GM12878 (cell line): ENCODE measurements around the gene TACR1. TPM values are rescaled to one million over a fixed set of nuclear protein-coding genes. Genes with fewer than 3 reads are reported as not detected.

Experiments
- ATAC-seq: fragments of 200-7000 bp; cut with Tn5 transposase; 3 replicates; pipeline ENCODE4 v1.9.1; 2020; ENCODE audit warnings: mild to moderate bottlenecking, moderate library complexity
- BruUV-seq: library from RNA; stranded (reverse); fragments of 400-500 nt; replicated peaks from 2 replicates; lab custom pipeline; 2021; lab: Mats Ljungman, UMichigan
- CTCF ChIA-PET: fragments of 300-600 bp; sonication (Branson Sonifier 250); formaldehyde crosslinking; extraction: SDS; loops from one replicate; lab custom pipeline; 2021; ENCODE audit warnings: inconsistent platforms; lab: Yijun Ruan, JAX
- POLR2A ChIA-PET: fragments of 350-600 bp; formaldehyde crosslinking; extraction: SDS; loops from one replicate; lab custom pipeline; 2021; ENCODE audit warnings: inconsistent platforms; lab: Charles Lee
- RAD21 ChIA-PET: fragments of 300-600 bp; sonication (Branson Sonifier 250); formaldehyde crosslinking; loops from one replicate; lab custom pipeline; 2023; ENCODE audit warnings: antibody characterized with exemption; ENCODE audit not compliant: unreplicated experiment; lab: Charles Lee
- SMC1A ChIA-PET: fragments of 300-600 bp; sonication (Branson Sonifier 250); formaldehyde crosslinking; loops from one replicate; lab custom pipeline; 2023; ENCODE audit not compliant: unreplicated experiment, uncharacterized antibody; lab: Charles Lee
- DNase-seq: peaks from one replicate; pipeline ENCODE4 v3.0.0-alpha.2; 2011; ENCODE audit warnings: low read depth, low spot score
- FAIRE-seq: peaks from 3 replicates; lab custom pipeline; 2011; peaks lifted over from hg19 to GRCh38; lab: Jason Lieb, UNC
- H2AFZ ChIP-seq: 2 replicates; pipeline ENCODE4 v1.6.0; 2011; ENCODE audit warnings: low read depth, low read length, control low read depth; ENCODE audit not compliant: control insufficient read depth
- H3K27ac ChIP-seq: 2 replicates; pipeline ENCODE4 v1.5.1; 2011; ENCODE audit warnings: control low read depth; ENCODE audit not compliant: control insufficient read depth, insufficient read depth
- H3K27me3 ChIP-seq, 2 experiments: replicated peaks in 1 of 2; 2 replicates each; pipeline versions ENCODE4 v1.6.0 to v1.6.1; 2011; ENCODE audit warnings: low read length in 1 of 2; ENCODE audit not compliant: control insufficient read depth in 2 of 2, insufficient read depth in 2 of 2
- H3K36me3 ChIP-seq, 2 experiments: 2 replicates each; pipeline ENCODE4 v1.5.1; 2011; ENCODE audit warnings: low read length in 1 of 2; ENCODE audit not compliant: control insufficient read depth in 2 of 2, insufficient read depth in 2 of 2
- H3K4me1 ChIP-seq: 2 replicates; pipeline ENCODE4 v1.6.1; 2011; ENCODE audit warnings: mild to moderate bottlenecking, low read length, moderate library complexity, mixed read lengths; ENCODE audit not compliant: control insufficient read depth, insufficient read depth
- H3K4me2 ChIP-seq: 2 replicates; pipeline ENCODE4 v1.6.0; 2011; ENCODE audit warnings: control low read depth; ENCODE audit not compliant: control insufficient read depth, insufficient read depth
- H3K4me3 ChIP-seq: fragments of 200-600 bp; sonication (generic); 2 replicates; pipeline ENCODE4 v1.5.1; 2016
- H3K79me2 ChIP-seq: 2 replicates; pipeline ENCODE4 v1.6.0; 2011; ENCODE audit warnings: low read length; ENCODE audit not compliant: control insufficient read depth, insufficient read depth
- H3K9ac ChIP-seq: 2 replicates; pipeline ENCODE4 v1.8.0; 2011; ENCODE audit warnings: low read length, control low read depth, mixed read lengths; ENCODE audit not compliant: control insufficient read depth, insufficient read depth
- H3K9me3 ChIP-seq: replicated peaks from 3 replicates; pipeline ENCODE4 v1.5.1; 2011; ENCODE audit warnings: mild to moderate bottlenecking, low read length; ENCODE audit not compliant: control insufficient read depth, insufficient read depth
- H4K20me1 ChIP-seq: 2 replicates; pipeline ENCODE4 v1.6.0; 2011; ENCODE audit not compliant: control insufficient read depth, insufficient read depth
- GABPA ChIP-seq: IDR thresholded peaks from 2 replicates; pipeline ENCODE4 v1.6.1; 2014; ENCODE audit warnings: antibody characterized with exemption, low read depth, mild to moderate bottlenecking, inconsistent platforms
- HDAC6 ChIP-seq: fragments of 200-600 bp; sonication (generic); IDR thresholded peaks from one replicate; pipeline ENCODE4 v1.8.0; 2017; ENCODE audit warnings: antibody characterized with exemption; ENCODE audit not compliant: unreplicated experiment
- NR2F1 ChIP-seq: fragments of 450-650 bp; conservative IDR thresholded peaks from 2 replicates; pipeline ENCODE4 v1.6.1; 2017; ENCODE audit warnings: mild to moderate bottlenecking
- SIN3A ChIP-seq: IDR thresholded peaks from 2 replicates; pipeline ENCODE4 v1.6.1; 2012; ENCODE audit warnings: low read depth, low read length, improper control_type of control experiment
- WGBS: methylation state at CpG from one replicate; pipeline ENCODE4 v1.1.6; 2016; ENCODE audit warnings: low lambda C conversion rate; ENCODE audit not compliant: insufficient replicate concordance, insufficient coverage; ENCODE audit errors: missing lambda C conversion rate; 5-methylcytosine and 5-hydroxymethylcytosine counted together
- in situ Hi-C: fragments of 300-500 bp; cut with MboI; formaldehyde crosslinking; loops from 9 replicates; pipeline ENCODE4 v1.14.3; 2018; ENCODE audit warnings: mixed read lengths
- intact Hi-C: fragments of 100-400 bp; cut with micrococcal nuclease; formaldehyde crosslinking; loops from one replicate; pipeline ENCODE4 v1.14.2; 2022; ENCODE audit not compliant: unreplicated experiment
- polyA plus RNA-seq, 11 experiments: library from polyadenylated mRNA; depleted of rRNA in 4 of 11; unstranded in 6 of 11; stranded (reverse) in 5 of 11; fragments of >200 nt; fragmentation: Nextera tagmentation in 4 of 11; fragmentation: Illumina TruSeq in 1 of 11; extraction: Ambion mirVana in 4 of 11; extraction: Trizol in 1 of 11; gene quantifications; 1 replicate in 1 of 11; 2 replicates in 10 of 11; pipeline versions ENCODE4 v1.2.1 to v1.2.3, GENCODE V29; 2011 to 2016; ENCODE audit warnings: inconsistent platforms in 2 of 11, missing spikeins in 2 of 11, low read depth in 1 of 11
- total RNA-seq, 4 experiments: library from RNA; depleted of rRNA in 3 of 4; stranded (reverse); fragments of >200 nt in 3 of 4; fragmentation: Illumina TruSeq in 1 of 4; extraction: Trizol in 1 of 4; gene quantifications; 2 replicates each; pipeline versions ENCODE4 v1.2.1 to v1.2.3, GENCODE V29; 2013 to 2021
- TF ChIP-seq, protein P1 (sequence below): IDR thresholded peaks from 2 replicates; pipeline ENCODE4 v1.6.1; 2011; ENCODE audit warnings: mild to moderate bottlenecking, low read depth, low read length, moderate library complexity; ENCODE audit not compliant: insufficient replicate concordance
- TF ChIP-seq, protein P2 (sequence below): IDR thresholded peaks from 2 replicates; pipeline ENCODE4 v1.6.1; 2011; ENCODE audit warnings: low read depth, mild to moderate bottlenecking, low read length, moderate library complexity, borderline replicate concordance; ENCODE audit errors: extremely low read depth
- TF ChIP-seq, protein P3 (sequence below): fragments of 450-650 bp; formaldehyde crosslinking; IDR thresholded peaks from 2 replicates; pipeline ENCODE4 v1.4.0; 2022; ENCODE audit warnings: mild to moderate bottlenecking, moderate library complexity
- TF ChIP-seq, protein P4 (sequence below): fragments of 450-650 bp; IDR thresholded peaks from 2 replicates; pipeline ENCODE4 v1.6.1; 2016; ENCODE audit warnings: mild to moderate bottlenecking
- TF ChIP-seq, protein P5 (sequence below): fragments of 150-350 bp; IDR thresholded peaks from 2 replicates; pipeline ENCODE4 v1.6.1; 2016; ENCODE audit warnings: low read depth, low read length
- TF ChIP-seq, protein P6 (sequence below): IDR thresholded peaks from 2 replicates; pipeline ENCODE4 v1.6.1; 2011; ENCODE audit warnings: borderline replicate concordance, low read depth, mild to moderate bottlenecking, moderate library complexity, low read length; ENCODE audit not compliant: insufficient read depth, poor library complexity, severe bottlenecking

TACR1 gene
- total and polyA plus RNA-seq, 10 of the 15 experiments (the other 5 are each of a cell fraction or from before 2014, with no cell fraction given), result 0.04 to 1.4 (median 0.15) TPM

DNA sequence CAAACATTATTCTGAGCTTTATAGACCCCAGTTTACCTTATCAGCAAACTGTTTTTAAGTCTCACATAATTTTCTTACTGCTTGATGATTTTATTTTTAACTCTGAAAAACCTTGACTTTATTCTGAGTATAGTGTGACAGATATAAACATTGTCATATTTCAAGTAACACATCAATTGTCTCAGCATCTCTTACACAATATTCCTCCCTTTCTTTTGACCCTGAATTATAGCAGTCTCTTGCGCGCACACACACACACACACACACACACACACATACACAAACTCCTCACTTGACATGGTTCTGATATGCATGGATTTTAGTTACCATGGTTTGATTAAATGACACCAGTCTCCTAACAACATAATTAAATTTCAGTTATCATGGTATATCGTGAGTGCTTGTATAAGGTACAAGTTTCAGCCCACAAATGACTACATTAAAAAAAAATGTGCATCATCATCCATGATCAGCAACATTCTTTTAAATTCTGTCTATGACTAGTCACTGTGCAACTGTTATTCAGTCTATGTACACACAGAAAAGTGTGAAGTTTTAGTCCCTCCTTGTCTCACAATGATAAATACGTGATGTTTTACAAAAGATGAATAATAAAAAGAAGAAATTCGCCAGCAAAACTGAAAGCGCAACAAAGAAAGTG lies 39.5 kb upstream of the TACR1 start:
- ATAC-seq (no peak), FAIRE-seq (no peak), DNase-seq (no peak)
- intact Hi-C loops (no loop called here), in situ Hi-C loops (no loop called here)
- ChIA-PET SMC1A (interaction anchor here (1.4 to 1.8 kb wide), 2 partner anchors 9 to 11 kb away, joined by 3 to 5 read pairs; no protein-coding TSS in a partner anchor), RAD21 (no interaction called here), POLR2A (no interaction called here), CTCF (interaction anchor here (1.7 kb wide), 1 partner anchor 227 kb away, joined by 4 read pairs; no protein-coding TSS in a partner anchor)
- Histone ChIP-seq H3K36me3 (no peaks in the 10 kb centered on the region), H3K4me1 (no peaks in the 10 kb centered on the region), H3K79me2 (no peaks in the 10 kb centered on the region), H2AFZ (no peak overlapping the region), H3K4me2 (no peak overlapping the region), H3K27me3 (no peaks in the 10 kb centered on the region), H3K4me3 (no peak overlapping the region), H4K20me1 (no peaks in the 10 kb centered on the region), H3K9me3 (peaks cover 2% of the 10 kb centered on the region; the same call in 2 of the 3 replicates), H3K9ac (no peak overlapping the region), H3K27ac (no peak overlapping the region)
- BruUV-seq, result no TSS peak
- 51% methylated on average over 6 of the region's 6 CpGs for WGBS
- TF ChIP-seq, protein P1, sequence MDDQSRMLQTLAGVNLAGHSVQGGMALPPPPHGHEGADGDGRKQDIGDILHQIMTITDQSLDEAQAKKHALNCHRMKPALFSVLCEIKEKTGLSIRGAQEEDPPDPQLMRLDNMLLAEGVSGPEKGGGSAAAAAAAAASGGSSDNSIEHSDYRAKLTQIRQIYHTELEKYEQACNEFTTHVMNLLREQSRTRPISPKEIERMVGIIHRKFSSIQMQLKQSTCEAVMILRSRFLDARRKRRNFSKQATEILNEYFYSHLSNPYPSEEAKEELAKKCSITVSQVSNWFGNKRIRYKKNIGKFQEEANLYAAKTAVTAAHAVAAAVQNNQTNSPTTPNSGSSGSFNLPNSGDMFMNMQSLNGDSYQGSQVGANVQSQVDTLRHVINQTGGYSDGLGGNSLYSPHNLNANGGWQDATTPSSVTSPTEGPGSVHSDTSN, result no peak
- TF ChIP-seq, protein P2, sequence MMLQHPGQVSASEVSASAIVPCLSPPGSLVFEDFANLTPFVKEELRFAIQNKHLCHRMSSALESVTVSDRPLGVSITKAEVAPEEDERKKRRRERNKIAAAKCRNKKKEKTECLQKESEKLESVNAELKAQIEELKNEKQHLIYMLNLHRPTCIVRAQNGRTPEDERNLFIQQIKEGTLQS, result no peak
- TF ChIP-seq, protein P3, sequence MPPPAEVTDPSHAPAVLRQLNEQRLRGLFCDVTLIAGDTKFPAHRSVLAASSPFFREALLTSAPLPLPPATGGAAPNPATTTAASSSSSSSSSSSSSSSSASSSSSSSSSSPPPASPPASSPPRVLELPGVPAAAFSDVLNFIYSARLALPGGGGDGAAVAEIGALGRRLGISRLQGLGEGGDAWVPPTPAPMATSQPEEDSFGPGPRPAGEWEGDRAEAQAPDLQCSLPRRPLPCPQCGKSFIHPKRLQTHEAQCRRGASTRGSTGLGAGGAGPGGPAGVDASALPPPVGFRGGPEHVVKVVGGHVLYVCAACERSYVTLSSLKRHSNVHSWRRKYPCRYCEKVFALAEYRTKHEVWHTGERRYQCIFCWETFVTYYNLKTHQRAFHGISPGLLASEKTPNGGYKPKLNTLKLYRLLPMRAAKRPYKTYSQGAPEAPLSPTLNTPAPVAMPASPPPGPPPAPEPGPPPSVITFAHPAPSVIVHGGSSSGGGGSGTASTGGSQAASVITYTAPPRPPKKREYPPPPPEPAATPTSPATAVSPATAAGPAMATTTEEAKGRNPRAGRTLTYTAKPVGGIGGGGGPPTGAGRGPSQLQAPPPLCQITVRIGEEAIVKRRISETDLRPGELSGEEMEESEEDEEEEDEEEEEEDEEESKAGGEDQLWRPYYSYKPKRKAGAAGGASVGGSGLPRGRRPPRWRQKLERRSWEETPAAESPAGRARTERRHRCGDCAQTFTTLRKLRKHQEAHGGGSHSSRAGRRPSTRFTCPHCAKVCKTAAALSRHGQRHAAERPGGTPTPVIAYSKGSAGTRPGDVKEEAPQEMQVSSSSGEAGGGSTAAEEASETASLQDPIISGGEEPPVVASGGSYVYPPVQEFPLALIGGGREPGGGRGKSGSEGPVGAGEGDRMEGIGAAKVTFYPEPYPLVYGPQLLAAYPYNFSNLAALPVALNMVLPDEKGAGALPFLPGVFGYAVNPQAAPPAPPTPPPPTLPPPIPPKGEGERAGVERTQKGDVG, result no peak
- TF ChIP-seq NR2F1 (no peak), SIN3A (no peak), GABPA (no peak), HDAC6 (no peak)
- TF ChIP-seq, protein P4, sequence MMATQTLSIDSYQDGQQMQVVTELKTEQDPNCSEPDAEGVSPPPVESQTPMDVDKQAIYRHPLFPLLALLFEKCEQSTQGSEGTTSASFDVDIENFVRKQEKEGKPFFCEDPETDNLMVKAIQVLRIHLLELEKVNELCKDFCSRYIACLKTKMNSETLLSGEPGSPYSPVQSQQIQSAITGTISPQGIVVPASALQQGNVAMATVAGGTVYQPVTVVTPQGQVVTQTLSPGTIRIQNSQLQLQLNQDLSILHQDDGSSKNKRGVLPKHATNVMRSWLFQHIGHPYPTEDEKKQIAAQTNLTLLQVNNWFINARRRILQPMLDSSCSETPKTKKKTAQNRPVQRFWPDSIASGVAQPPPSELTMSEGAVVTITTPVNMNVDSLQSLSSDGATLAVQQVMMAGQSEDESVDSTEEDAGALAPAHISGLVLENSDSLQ, result no peak
- TF ChIP-seq, protein P5, sequence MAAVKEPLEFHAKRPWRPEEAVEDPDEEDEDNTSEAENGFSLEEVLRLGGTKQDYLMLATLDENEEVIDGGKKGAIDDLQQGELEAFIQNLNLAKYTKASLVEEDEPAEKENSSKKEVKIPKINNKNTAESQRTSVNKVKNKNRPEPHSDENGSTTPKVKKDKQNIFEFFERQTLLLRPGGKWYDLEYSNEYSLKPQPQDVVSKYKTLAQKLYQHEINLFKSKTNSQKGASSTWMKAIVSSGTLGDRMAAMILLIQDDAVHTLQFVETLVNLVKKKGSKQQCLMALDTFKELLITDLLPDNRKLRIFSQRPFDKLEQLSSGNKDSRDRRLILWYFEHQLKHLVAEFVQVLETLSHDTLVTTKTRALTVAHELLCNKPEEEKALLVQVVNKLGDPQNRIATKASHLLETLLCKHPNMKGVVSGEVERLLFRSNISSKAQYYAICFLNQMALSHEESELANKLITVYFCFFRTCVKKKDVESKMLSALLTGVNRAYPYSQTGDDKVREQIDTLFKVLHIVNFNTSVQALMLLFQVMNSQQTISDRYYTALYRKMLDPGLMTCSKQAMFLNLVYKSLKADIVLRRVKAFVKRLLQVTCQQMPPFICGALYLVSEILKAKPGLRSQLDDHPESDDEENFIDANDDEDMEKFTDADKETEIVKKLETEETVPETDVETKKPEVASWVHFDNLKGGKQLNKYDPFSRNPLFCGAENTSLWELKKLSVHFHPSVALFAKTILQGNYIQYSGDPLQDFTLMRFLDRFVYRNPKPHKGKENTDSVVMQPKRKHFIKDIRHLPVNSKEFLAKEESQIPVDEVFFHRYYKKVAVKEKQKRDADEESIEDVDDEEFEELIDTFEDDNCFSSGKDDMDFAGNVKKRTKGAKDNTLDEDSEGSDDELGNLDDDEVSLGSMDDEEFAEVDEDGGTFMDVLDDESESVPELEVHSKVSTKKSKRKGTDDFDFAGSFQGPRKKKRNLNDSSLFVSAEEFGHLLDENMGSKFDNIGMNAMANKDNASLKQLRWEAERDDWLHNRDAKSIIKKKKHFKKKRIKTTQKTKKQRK, result no peak
- TF ChIP-seq, protein P6, sequence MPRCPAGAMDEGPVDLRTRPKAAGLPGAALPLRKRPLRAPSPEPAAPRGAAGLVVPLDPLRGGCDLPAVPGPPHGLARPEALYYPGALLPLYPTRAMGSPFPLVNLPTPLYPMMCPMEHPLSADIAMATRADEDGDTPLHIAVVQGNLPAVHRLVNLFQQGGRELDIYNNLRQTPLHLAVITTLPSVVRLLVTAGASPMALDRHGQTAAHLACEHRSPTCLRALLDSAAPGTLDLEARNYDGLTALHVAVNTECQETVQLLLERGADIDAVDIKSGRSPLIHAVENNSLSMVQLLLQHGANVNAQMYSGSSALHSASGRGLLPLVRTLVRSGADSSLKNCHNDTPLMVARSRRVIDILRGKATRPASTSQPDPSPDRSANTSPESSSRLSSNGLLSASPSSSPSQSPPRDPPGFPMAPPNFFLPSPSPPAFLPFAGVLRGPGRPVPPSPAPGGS, result no peak
